K562 (cell line): ENCODE data around the gene NBEA. TPM values are rescaled to one million over a fixed set of nuclear protein-coding genes. Genes with fewer than 3 reads are reported as not detected.

Experiments
- ATAC-seq: fragments of 200-7000 bp; cut with Tn5 transposase; 3 replicates; pipeline ENCODE4 v1.9.1; 2020; ENCODE audit warnings: moderate library complexity
- BruUV-seq: library from RNA; stranded (reverse); fragments of 400-500 nt; replicated peaks from 2 replicates; lab custom pipeline; 2021; lab: Mats Ljungman, UMichigan
- CTCF ChIA-PET: fragments of 300-600 bp; formaldehyde crosslinking; extraction: SDS; loops from one replicate; lab custom pipeline; 2021; ENCODE audit warnings: low intra/inter-chr PET ratio; lab: Yijun Ruan, JAX
- POLR2A ChIA-PET: fragments of 300-600, 350-650 bp; sonication (Branson Sonifier 250); formaldehyde crosslinking; extraction: SDS; loops from one replicate; lab custom pipeline; 2021; ENCODE audit warnings: antibody characterized with exemption, inconsistent platforms; lab: Yijun Ruan, JAX
- DNase-seq, 4 experiments: peaks; one replicate each; pipeline versions ENCODE4 v3.0.0 to v3.0.0-alpha.2; 2011 to 2018; ENCODE audit warnings: low spot score in 3 of 4, mixed read lengths in 3 of 4; ENCODE audit errors: extremely low read depth in 1 of 4
- FAIRE-seq: peaks from 2 replicates; lab custom pipeline; 2011; peaks lifted over from hg19 to GRCh38; lab: Jason Lieb, UNC
- H2AFZ ChIP-seq: 2 replicates; pipeline ENCODE4 v1.6.0; 2011; ENCODE audit warnings: low read depth, low read length, control low read depth, inconsistent platforms
- H3K27ac ChIP-seq: fragments of 200-600 bp; 3 replicates; pipeline ENCODE4 v1.8.0; 2011; ENCODE audit warnings: low read depth, mild to moderate bottlenecking, control low read depth, inconsistent platforms, low read length, moderate library complexity, mixed read lengths; ENCODE audit errors: extremely low read depth
- H3K27me3 ChIP-seq, 2 experiments: fragments of 300-600 bp in 1 of 2; 2 replicates in 1 of 2; 3 replicates in 1 of 2; pipeline versions ENCODE4 v1.6.0 to v1.8.0; 2011; ENCODE audit warnings: inconsistent platforms in 2 of 2, low read length in 2 of 2, mild to moderate bottlenecking in 1 of 2, mixed read lengths in 1 of 2, moderate library complexity in 1 of 2; ENCODE audit not compliant: control insufficient read depth in 2 of 2, insufficient read depth in 2 of 2
- H3K36me3 ChIP-seq: fragments of 300-600 bp; 3 replicates; pipeline ENCODE4 v1.8.0; 2011; ENCODE audit warnings: mild to moderate bottlenecking, low read length, inconsistent platforms; ENCODE audit not compliant: control insufficient read depth, insufficient read depth
- H3K4me1 ChIP-seq, 2 experiments: fragments of 200-600 bp in 1 of 2; replicated peaks in 1 of 2; 2 replicates in 1 of 2; 3 replicates in 1 of 2; pipeline versions ENCODE4 v1.5.1 to v1.8.0; 2011; ENCODE audit warnings: inconsistent platforms in 2 of 2, low read length in 2 of 2, mild to moderate bottlenecking in 1 of 2, mixed read lengths in 1 of 2, moderate library complexity in 1 of 2; ENCODE audit not compliant: control insufficient read depth in 2 of 2, insufficient read depth in 2 of 2
- H3K4me2 ChIP-seq: 2 replicates; pipeline ENCODE4 v1.6.1; 2011; ENCODE audit warnings: low read length, control low read depth, inconsistent platforms, mixed read lengths; ENCODE audit not compliant: insufficient read depth
- H3K4me3 ChIP-seq: fragments of 200-600 bp; sonication (generic), shearing (Covaris generic); 2 replicates; pipeline ENCODE4 v1.5.1; 2016; ENCODE audit warnings: control low read depth, inconsistent platforms
- H3K79me2 ChIP-seq: fragments of 200-600 bp; 3 replicates; pipeline ENCODE4 v1.8.0; 2011; ENCODE audit warnings: low read length, inconsistent platforms; ENCODE audit not compliant: control insufficient read depth, insufficient read depth
- H3K9ac ChIP-seq, 2 experiments: 2 replicates each; pipeline versions ENCODE4 v1.6.0 to v1.6.1; 2011; ENCODE audit warnings: low read depth in 2 of 2, low read length in 2 of 2, control low read depth in 1 of 2, inconsistent platforms in 1 of 2, mild to moderate bottlenecking in 1 of 2, mixed read lengths in 1 of 2; ENCODE audit not compliant: insufficient read depth in 1 of 2
- H3K9me1 ChIP-seq: one replicate; pipeline ENCODE4 v1.6.0; 2011; ENCODE audit warnings: inconsistent platforms, mild to moderate bottlenecking, low read length, moderate library complexity; ENCODE audit not compliant: control insufficient read depth, insufficient read depth
- H3K9me3 ChIP-seq: replicated peaks from 2 replicates; pipeline ENCODE4 v1.5.1; 2011; ENCODE audit warnings: low read depth, low read length, inconsistent platforms; ENCODE audit not compliant: control insufficient read depth, insufficient read depth
- H4K20me1 ChIP-seq: replicated peaks from 2 replicates; pipeline ENCODE4 v1.6.1; 2011; ENCODE audit warnings: low read length, inconsistent platforms, mixed read lengths; ENCODE audit not compliant: control insufficient read depth, insufficient read depth
- HCFC1 ChIP-seq: IDR thresholded peaks from 2 replicates; pipeline ENCODE4 v1.6.1; 2012; ENCODE audit warnings: low read depth, low read length, improper control_type of control experiment
- NBN ChIP-seq: fragments of 450-650 bp; IDR thresholded peaks from 2 replicates; pipeline ENCODE4 v1.6.1; 2016; ENCODE audit warnings: low read depth, mild to moderate bottlenecking
- NFXL1 ChIP-seq: fragments of 450-650 bp; formaldehyde crosslinking; IDR thresholded peaks from 2 replicates; pipeline ENCODE4 v1.4.0; 2021; ENCODE audit warnings: mild to moderate bottlenecking
- ZFX ChIP-seq: sonication (generic); formaldehyde crosslinking; IDR thresholded peaks from 2 replicates; pipeline ENCODE4 v1.8.0; 2022; ENCODE audit warnings: mild to moderate bottlenecking, missing genetic modification reagents, moderate library complexity
- ZSCAN32 ChIP-seq: fragments of 450-650 bp; formaldehyde crosslinking; IDR thresholded peaks from 2 replicates; pipeline ENCODE4 v1.4.0; 2020; ENCODE audit warnings: mild to moderate bottlenecking, moderate library complexity
- in situ Hi-C: fragments of 300-500 bp; cut with MboI; formaldehyde crosslinking; loops from 4 replicates; pipeline ENCODE4 v1.15.0; 2018; ENCODE audit warnings: inconsistent platforms, mixed read lengths
- intact Hi-C: fragments of 100-400 bp; cut with micrococcal nuclease; formaldehyde crosslinking; loops from 2 replicates; pipeline ENCODE4 v1.14.2; 2022
- polyA plus RNA-seq, 8 experiments: library from polyadenylated mRNA; depleted of rRNA in 4 of 8; stranded (reverse) in 5 of 8; unstranded in 3 of 8; fragments of >200 nt; fragmentation: Nextera tagmentation in 2 of 8; fragmentation: Illumina TruSeq in 1 of 8; extraction: Ambion mirVana in 2 of 8; extraction: Trizol in 1 of 8; gene quantifications; 2 replicates each; pipeline versions ENCODE4 v1.2.1 to v1.2.3, GENCODE V29; 2011 to 2014; ENCODE audit warnings: inconsistent platforms in 1 of 8, missing spikeins in 1 of 8
- total RNA-seq, 7 experiments: library from RNA; depleted of rRNA in 6 of 7; stranded (reverse); fragments of >200 nt in 6 of 7; fragmentation: Illumina TruSeq in 2 of 7; extraction: Trizol in 2 of 7; gene quantifications; 2 replicates each; pipeline versions ENCODE4 v1.2.1 to v1.2.3, GENCODE V29; 2011 to 2021; ENCODE audit warnings: low replicate concordance in 1 of 7
- TF ChIP-seq, protein P1 (sequence below): fragments of 250-450 bp; sonication (Bioruptor Pico); IDR thresholded peaks from 2 replicates; pipeline ENCODE4 v1.4.0; 2020; ENCODE audit warnings: mild to moderate bottlenecking, moderate library complexity

Gene NBEA
- total and polyA plus RNA-seq, 9 of the 15 experiments (the other 6 are each of a cell fraction or from before 2014, with no cell fraction given): 0.03 to 0.94 (median 0.05) TPM; not detected in 2

- Histone ChIP-seq H2AFZ (no peak overlapping the region), H3K9me3 (no peaks in the 10 kb centered on the region), H3K9me1 (no peaks in the 10 kb centered on the region), H3K27ac (no peak overlapping the region), H4K20me1 (no peaks in the 10 kb centered on the region), H3K36me3 (no peaks in the 10 kb centered on the region), H3K79me2 (no peaks in the 10 kb centered on the region)
- no TSS peak for BruUV-seq
- CTCF ChIA-PET: no interaction called here
- ATAC-seq: no peak
- no peak for DNase-seq
- POLR2A ChIA-PET: no interaction called here
- no peak for FAIRE-seq
- TF ChIP-seq ZSCAN32 (CRISPR knock-in tag): no peak
- TF ChIP-seq NBN: no peak
- no peak for TF ChIP-seq HCFC1
- no peak for TF ChIP-seq NFXL1 (CRISPR knock-in tag)
- no peak for TF ChIP-seq ZFX (CRISPR knock-in tag)
- TF ChIP-seq, protein P1, sequence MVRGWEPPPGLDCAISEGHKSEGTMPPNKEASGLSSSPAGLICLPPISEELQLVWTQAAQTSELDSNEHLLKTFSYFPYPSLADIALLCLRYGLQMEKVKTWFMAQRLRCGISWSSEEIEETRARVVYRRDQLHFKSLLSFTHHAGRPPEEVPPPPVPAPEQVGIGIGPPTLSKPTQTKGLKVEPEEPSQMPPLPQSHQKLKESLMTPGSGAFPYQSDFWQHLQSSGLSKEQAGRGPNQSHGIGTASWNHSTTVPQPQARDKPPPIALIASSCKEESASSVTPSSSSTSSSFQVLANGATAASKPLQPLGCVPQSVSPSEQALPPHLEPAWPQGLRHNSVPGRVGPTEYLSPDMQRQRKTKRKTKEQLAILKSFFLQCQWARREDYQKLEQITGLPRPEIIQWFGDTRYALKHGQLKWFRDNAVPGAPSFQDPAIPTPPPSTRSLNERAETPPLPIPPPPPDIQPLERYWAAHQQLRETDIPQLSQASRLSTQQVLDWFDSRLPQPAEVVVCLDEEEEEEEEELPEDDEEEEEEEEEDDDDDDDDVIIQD (CRISPR knock-in tag): no peak
- TF ChIP-seq, all 486 proteins: peak for 0
- Histone ChIP-seq H3K4me1 (no peaks in the 10 kb centered on the region), H3K9ac (no peak overlapping the region), H3K4me3 (no peak overlapping the region), H3K27me3 (no peaks in the 10 kb centered on the region), H3K4me2 (no peak overlapping the region)
- in situ Hi-C loops: no loop called here
- intact Hi-C loops: no loop called here
Measured at GRCh38 chr13:35140831-35141230, 198.8 kb downstream of the NBEA start.
